SK-N-SH (cell line): ENCODE measurements around the gene RAPGEF6. TPM values are rescaled to one million over a fixed set of nuclear protein-coding genes. Genes with fewer than 3 reads are reported as not detected.

Experiments
- CTCF ChIA-PET: fragments of 300-600, 350-600 bp; formaldehyde crosslinking; extraction: SDS; loops from one replicate; lab custom pipeline; 2021; lab: Yijun Ruan, JAX
- POLR2A ChIA-PET: fragments of 350-600 bp; sonication (Branson Sonifier 250); formaldehyde crosslinking; extraction: SDS; loops from one replicate; lab custom pipeline; 2020; ENCODE audit warnings: antibody characterized with exemption, inconsistent platforms; lab: Yijun Ruan, JAX
- DNase-seq: peaks from one replicate; pipeline ENCODE4 v3.0.0; 2012
- H2AFZ ChIP-seq: fragments of 200-600 bp; sonication (generic); 2 replicates; pipeline ENCODE4 v1.8.1; 2016; ENCODE audit warnings: antibody characterized with exemption, mild to moderate bottlenecking, low read depth
- H3F3A ChIP-seq: fragments of 200-600 bp; sonication (generic); replicated peaks from 2 replicates; pipeline ENCODE3; 2016; ENCODE audit warnings: antibody characterized with exemption, mild to moderate bottlenecking; ENCODE audit not compliant: insufficient read depth
- H3K27ac ChIP-seq, 2 experiments: fragments of 200-500 bp in 1 of 2; fragments of 200-600 bp in 1 of 2; sonication (Bioruptor generic) in 1 of 2; sonication (generic), shearing (Covaris generic) in 1 of 2; 2 replicates each; pipeline versions ENCODE4 v1.5.1 to v1.6.1; 2014 to 2016; ENCODE audit warnings: low read depth in 2 of 2, inconsistent platforms in 1 of 2, low read length in 1 of 2, mild to moderate bottlenecking in 1 of 2, mixed read lengths in 1 of 2
- H3K27me3 ChIP-seq: fragments of 200-600 bp; sonication (generic), shearing (Covaris generic); 2 replicates; pipeline ENCODE4 v1.6.1; 2016; ENCODE audit warnings: mixed run types; ENCODE audit not compliant: insufficient read depth
- H3K36me3 ChIP-seq, 2 experiments: fragments of 200-500 bp in 1 of 2; fragments of 200-600 bp in 1 of 2; sonication (Bioruptor generic) in 1 of 2; sonication (generic) in 1 of 2; replicated peaks in 1 of 2; 2 replicates each; pipeline versions ENCODE3 to v1.5.1; 2014 to 2016; ENCODE audit warnings: low read length in 1 of 2, mild to moderate bottlenecking in 1 of 2; ENCODE audit not compliant: insufficient read depth in 2 of 2, control insufficient read depth in 1 of 2
- H3K4me1 ChIP-seq, 2 experiments: fragments of 200-500 bp in 1 of 2; fragments of 200-600 bp in 1 of 2; sonication (Bioruptor generic) in 1 of 2; sonication (generic), shearing (Covaris generic) in 1 of 2; 2 replicates each; pipeline versions ENCODE4 v1.5.1 to v1.6.1; 2014 to 2016; ENCODE audit warnings: low read depth in 1 of 2, low read length in 1 of 2, mixed run types in 1 of 2; ENCODE audit not compliant: insufficient read depth in 2 of 2, control insufficient read depth in 1 of 2
- H3K4me2 ChIP-seq: fragments of 200-600 bp; sonication (generic), shearing (Covaris generic); 2 replicates; pipeline ENCODE4 v1.6.1; 2017; ENCODE audit warnings: mixed run types
- H3K4me3 ChIP-seq, 2 experiments: fragments of 200-500 bp in 1 of 2; fragments of 200-600 bp in 1 of 2; sonication (Bioruptor generic) in 1 of 2; sonication (generic), shearing (Covaris generic) in 1 of 2; 2 replicates each; pipeline versions ENCODE4 v1.5.1 to v1.8.1; 2014 to 2016; ENCODE audit warnings: low read depth in 2 of 2, inconsistent platforms in 1 of 2, low read length in 1 of 2, mild to moderate bottlenecking in 1 of 2, mixed read lengths in 1 of 2, moderate library complexity in 1 of 2
- H3K79me2 ChIP-seq: fragments of 200-600 bp; sonication (generic); 2 replicates; pipeline ENCODE4 v1.8.1; 2017; ENCODE audit warnings: mild to moderate bottlenecking; ENCODE audit not compliant: insufficient read depth
- H3K9ac ChIP-seq: fragments of 200-600 bp; sonication (generic); 2 replicates; pipeline ENCODE4 v1.6.1; 2017; ENCODE audit warnings: mixed run types
- H3K9me2 ChIP-seq: fragments of 200-600 bp; sonication (generic); 2 replicates; pipeline ENCODE4 v1.6.1; 2017; ENCODE audit warnings: mixed run types
- H3K9me3 ChIP-seq: fragments of 200-600 bp; sonication (generic); 2 replicates; pipeline ENCODE4 v1.6.1; 2017; ENCODE audit warnings: mixed run types, mild to moderate bottlenecking, moderate library complexity
- H4K20me1 ChIP-seq: fragments of 200-600 bp; sonication (generic); 2 replicates; pipeline ENCODE4 v1.6.1; 2017; ENCODE audit warnings: mild to moderate bottlenecking, mixed run types; ENCODE audit not compliant: insufficient read depth
- CTCF ChIP-seq: fragments of 200-600 bp; sonication (generic); IDR thresholded peaks from 2 replicates; pipeline ENCODE4 v1.6.1; 2017; ENCODE audit warnings: antibody characterized with exemption, mild to moderate bottlenecking, moderate library complexity
- FOXJ3 ChIP-seq: sonication (generic); formaldehyde crosslinking; IDR thresholded peaks from 2 replicates; pipeline ENCODE4 v1.5.1; 2020; ENCODE audit warnings: mild to moderate bottlenecking, missing genetic modification reagents
- FOXM1 ChIP-seq: IDR thresholded peaks from 2 replicates; pipeline ENCODE4 v1.4.0; 2012; ENCODE audit warnings: low read depth, mild to moderate bottlenecking
- GABPA ChIP-seq: IDR thresholded peaks from 2 replicates; pipeline ENCODE4 v1.4.0; 2012; ENCODE audit warnings: low read depth, mild to moderate bottlenecking
- IRF3 ChIP-seq: fragments of 150-350 bp; IDR thresholded peaks from 2 replicates; pipeline ENCODE4 v1.6.1; 2016; ENCODE audit warnings: mild to moderate bottlenecking, low read depth, low read length
- RAD21 ChIP-seq: IDR thresholded peaks from 2 replicates; pipeline ENCODE4 v1.6.1; 2012; ENCODE audit warnings: mild to moderate bottlenecking, low read length
- REST ChIP-seq: IDR thresholded peaks from 2 replicates; pipeline ENCODE4 v1.6.1; 2012; ENCODE audit warnings: mild to moderate bottlenecking, low read depth, low read length, moderate library complexity
- RFX5 ChIP-seq: IDR thresholded peaks from 2 replicates; pipeline ENCODE4 v1.6.1; 2012; ENCODE audit warnings: mild to moderate bottlenecking, improper control_type of control experiment, low read length
- RXRA ChIP-seq: IDR thresholded peaks from 2 replicates; pipeline ENCODE4 v1.4.0; 2012; ENCODE audit warnings: low read depth, mild to moderate bottlenecking, borderline replicate concordance
- SMC3 ChIP-seq: IDR thresholded peaks from 2 replicates; pipeline ENCODE4 v1.6.1; 2012; ENCODE audit warnings: low read depth, low read length, improper control_type of control experiment
- TAF1 ChIP-seq: IDR thresholded peaks from 2 replicates; pipeline ENCODE4 v1.6.1; 2012; ENCODE audit warnings: low read depth, mild to moderate bottlenecking, low read length, moderate library complexity, borderline replicate concordance
- TCF12 ChIP-seq: IDR thresholded peaks from 2 replicates; pipeline ENCODE4 v1.4.0; 2012
- USF1 ChIP-seq: IDR thresholded peaks from 2 replicates; pipeline ENCODE4 v1.4.0; 2012; ENCODE audit warnings: low read depth, borderline replicate concordance
- YY1 ChIP-seq: IDR thresholded peaks from 2 replicates; pipeline ENCODE4 v1.4.0; 2012; ENCODE audit warnings: low read depth, mild to moderate bottlenecking
- ZBTB33 ChIP-seq: IDR thresholded peaks from 2 replicates; pipeline ENCODE4 v1.4.0; 2012; ENCODE audit warnings: low read depth, borderline replicate concordance
- WGBS: methylation state at CpG from one replicate; pipeline ENCODE4 v1.1.6; 2017; ENCODE audit warnings: low lambda C conversion rate; 5-methylcytosine and 5-hydroxymethylcytosine counted together
- polyA plus RNA-seq, 3 experiments: library from polyadenylated mRNA; depleted of rRNA; stranded (reverse); fragments of >200 nt; gene quantifications; 2 replicates each; pipeline ENCODE4 v1.2.3, GENCODE V29; 2012
- TF ChIP-seq, protein P1 (sequence below): IDR thresholded peaks from 2 replicates; pipeline ENCODE4; 2012

The RAPGEF6 gene
- polyA plus RNA-seq, 1 of the 3 experiments (the other 2 are of a cell fraction): 2.9 TPM

- TF ChIP-seq RXRA (no peak), RFX5 (no peak), IRF3 (no peak), REST (no peak), ZBTB33 (no peak), CTCF (no peak), GABPA (no peak), RAD21 (no peak)
Observed at GRCh38 chr5:131495536-131496399, 139.3 kb downstream of the RAPGEF6 start (continued).

- no peaks in the 10 kb centered on the region for H3K9me2 ChIP-seq
- H3K27ac ChIP-seq: no peak overlapping the region
- H3K36me3 ChIP-seq: peaks cover 25 to 31% of the 10 kb centered on the region in 2 experiments
- no peaks in the 10 kb centered on the region for H3K27me3 ChIP-seq
- WGBS: 82% methylated on average over 1 of the region's 1 CpG
- no peaks in the 10 kb centered on the region for H4K20me1 ChIP-seq
- no peaks in the 10 kb centered on the region for H3K4me1 ChIP-seq
- no peak overlapping the region for H3K9ac ChIP-seq
- no peak overlapping the region for H3K4me2 ChIP-seq
- no peaks in the 10 kb centered on the region for H3F3A ChIP-seq
- H3K79me2 ChIP-seq: no peaks in the 10 kb centered on the region
- no peak overlapping the region for H3K4me3 ChIP-seq
- no peak for DNase-seq
- H2AFZ ChIP-seq: no peak overlapping the region
- no peaks in the 10 kb centered on the region for H3K9me3 ChIP-seq
- POLR2A ChIA-PET: no interaction called here
- CTCF ChIA-PET: no interaction called here
- TF ChIP-seq TAF1 (no peak), YY1 (no peak), RAD21 (no peak), FOXM1 (no peak), USF1 (no peak), FOXJ3 (CRISPR knock-in tag) (no peak), TCF12 (no peak), IRF3 (no peak), SMC3 (no peak)
- TF ChIP-seq, protein P1, sequence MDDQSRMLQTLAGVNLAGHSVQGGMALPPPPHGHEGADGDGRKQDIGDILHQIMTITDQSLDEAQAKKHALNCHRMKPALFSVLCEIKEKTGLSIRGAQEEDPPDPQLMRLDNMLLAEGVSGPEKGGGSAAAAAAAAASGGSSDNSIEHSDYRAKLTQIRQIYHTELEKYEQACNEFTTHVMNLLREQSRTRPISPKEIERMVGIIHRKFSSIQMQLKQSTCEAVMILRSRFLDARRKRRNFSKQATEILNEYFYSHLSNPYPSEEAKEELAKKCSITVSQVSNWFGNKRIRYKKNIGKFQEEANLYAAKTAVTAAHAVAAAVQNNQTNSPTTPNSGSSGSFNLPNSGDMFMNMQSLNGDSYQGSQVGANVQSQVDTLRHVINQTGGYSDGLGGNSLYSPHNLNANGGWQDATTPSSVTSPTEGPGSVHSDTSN: no peak
Observed at GRCh38 chr5:131491749-131492148, 143.3 kb downstream of the RAPGEF6 start.
